Stomach (tissue), 4 donors: ENCODE results near the gene DERA.

Experiments
- CTCF ChIP-seq, 7 experiments: fragments of 450-650 bp in 4 of 7; fragments of 200-600 bp in 3 of 7; sonication (generic) in 3 of 7; IDR thresholded peaks; one replicate each; pipeline ENCODE4 v1.5.1; 2016 to 2019; ENCODE audit warnings: antibody characterized with exemption in 7 of 7, control low read depth in 2 of 7, mild to moderate bottlenecking in 1 of 7
- EP300 ChIP-seq: sonication (generic); formaldehyde crosslinking; IDR thresholded peaks from one replicate; pipeline ENCODE4 v1.6.1; 2017; ENCODE audit warnings: antibody characterized with exemption
- POLR2A ChIP-seq, 4 donors: fragments of 450-650 bp; IDR thresholded peaks; one replicate each; pipeline ENCODE4 v1.6.1; 2016; ENCODE audit warnings: antibody characterized with exemption in 4 of 4, control low read depth in 2 of 4, mild to moderate bottlenecking in 1 of 4, moderate library complexity in 1 of 4
- POLR2AphosphoS5 ChIP-seq, 3 donors: sonication (generic); formaldehyde crosslinking; IDR thresholded peaks; one replicate each; pipeline ENCODE4 v1.6.1; 2016; ENCODE audit warnings: antibody characterized with exemption in 3 of 3

- TF ChIP-seq CTCF (IDR thresholded peaks at IDR 0.05) (no peak), POLR2AphosphoS5 (IDR thresholded peaks at IDR 0.05) (no peak), POLR2A (IDR thresholded peaks at IDR 0.05) (no peak), EP300 (no peak)
Observed at GRCh38 chr12:16002880-16003279, 91.7 kb downstream of the DERA start.
